Testis (tissue), 2 donors: Measurements from ENCODE around the gene PFKL.

ENCODE experiments used
- CTCF ChIP-seq, 3 experiments: fragments of 450-650 bp in 2 of 3; fragments of 200-600 bp in 1 of 3; sonication (generic) in 1 of 3; IDR thresholded peaks; one replicate each; pipeline ENCODE4 v1.5.1; 2016 to 2019; ENCODE audit warnings: antibody characterized with exemption in 3 of 3, mild to moderate bottlenecking in 2 of 3, moderate library complexity in 1 of 3
- POLR2A ChIP-seq: fragments of 450-650 bp; IDR thresholded peaks from one replicate; pipeline ENCODE4 v1.6.1; 2017; ENCODE audit warnings: antibody characterized with exemption, mild to moderate bottlenecking, moderate library complexity

- TF ChIP-seq POLR2A: no peak
- TF ChIP-seq CTCF (IDR thresholded peaks at IDR 0.05): no peak
Measured at GRCh38 chr21:44317871-44318270, 18.0 kb downstream of the PFKL start.
